BE2C (cell line): ENCODE data around the gene PIMREG.

Source experiments
- DNase-seq: peaks from one replicate; pipeline ENCODE4 v3.0.0-alpha.2; 2020
- H3K27me3 ChIP-seq: fragments of 250-450 bp; sonication (Bioruptor Pico); 2 replicates; pipeline ENCODE4 v1.5.1; 2020; ENCODE audit warnings: mild to moderate bottlenecking
- H3K36me3 ChIP-seq: fragments of 250-450 bp; sonication (Bioruptor Pico); 2 replicates; pipeline ENCODE4 v1.5.1; 2020; ENCODE audit warnings: mild to moderate bottlenecking
- H3K4me1 ChIP-seq: fragments of 250-450 bp; sonication (Bioruptor Pico); 2 replicates; pipeline ENCODE4 v1.5.1; 2020
- H3K4me3 ChIP-seq: 2 replicates; pipeline ENCODE4 v1.5.1; 2011; ENCODE audit warnings: low read depth, low read length
- H3K9me3 ChIP-seq: fragments of 250-450 bp; sonication (Bioruptor Pico); 2 replicates; pipeline ENCODE4 v1.5.1; 2020
- TF ChIP-seq, protein P1 (sequence below): IDR thresholded peaks from 2 replicates; pipeline ENCODE4 v1.5.1; 2012; ENCODE audit warnings: mild to moderate bottlenecking, low read depth, low read length

The PIMREG gene

DNA sequence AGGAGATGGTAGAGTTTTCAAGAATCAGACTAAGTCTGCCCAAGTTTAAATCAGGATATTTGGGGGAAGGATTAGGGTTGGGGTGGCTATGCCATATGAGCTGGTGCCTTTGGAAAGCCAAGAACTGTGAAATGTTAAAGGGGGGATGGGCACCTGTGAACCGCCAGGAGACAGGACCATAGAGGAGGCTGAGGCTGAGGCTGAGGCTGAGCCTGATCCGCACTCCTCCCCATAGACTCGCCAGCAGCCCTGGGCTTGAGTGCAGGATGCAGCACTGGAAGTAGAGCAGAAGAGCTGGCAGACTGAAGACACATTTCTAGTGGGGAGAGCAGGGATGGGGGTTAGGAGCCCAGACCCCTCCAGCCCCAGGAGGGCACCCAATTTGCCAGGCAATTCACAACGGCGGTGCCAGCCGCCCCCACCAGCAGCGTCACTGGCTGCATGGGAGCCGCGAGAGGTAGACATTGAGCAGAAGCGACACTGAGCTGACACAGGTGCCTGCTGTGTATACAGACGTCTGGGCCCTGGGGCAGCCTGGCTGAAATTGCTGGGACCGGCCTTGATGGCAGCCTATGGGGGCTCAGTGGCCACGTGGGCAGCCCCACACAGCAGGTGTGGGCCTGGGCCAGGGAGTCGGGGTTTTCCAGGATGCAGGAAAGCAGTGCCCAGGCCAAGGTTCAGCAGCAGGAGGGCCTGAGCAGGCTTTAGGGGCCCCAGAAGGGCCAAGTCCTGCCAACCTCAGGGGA, 9.2 kb downstream of the PIMREG start:
- H3K4me1 ChIP-seq, result no peaks in the 10 kb centered on the region
- no peak overlapping the region for H3K4me3 ChIP-seq
- H3K27me3 ChIP-seq, result peaks cover 6% of the 10 kb centered on the region; the same call in 1 of the 2 replicates
- H3K36me3 ChIP-seq, result no peaks in the 10 kb centered on the region; the same call in 1 of the 2 replicates
- TF ChIP-seq, protein P1, sequence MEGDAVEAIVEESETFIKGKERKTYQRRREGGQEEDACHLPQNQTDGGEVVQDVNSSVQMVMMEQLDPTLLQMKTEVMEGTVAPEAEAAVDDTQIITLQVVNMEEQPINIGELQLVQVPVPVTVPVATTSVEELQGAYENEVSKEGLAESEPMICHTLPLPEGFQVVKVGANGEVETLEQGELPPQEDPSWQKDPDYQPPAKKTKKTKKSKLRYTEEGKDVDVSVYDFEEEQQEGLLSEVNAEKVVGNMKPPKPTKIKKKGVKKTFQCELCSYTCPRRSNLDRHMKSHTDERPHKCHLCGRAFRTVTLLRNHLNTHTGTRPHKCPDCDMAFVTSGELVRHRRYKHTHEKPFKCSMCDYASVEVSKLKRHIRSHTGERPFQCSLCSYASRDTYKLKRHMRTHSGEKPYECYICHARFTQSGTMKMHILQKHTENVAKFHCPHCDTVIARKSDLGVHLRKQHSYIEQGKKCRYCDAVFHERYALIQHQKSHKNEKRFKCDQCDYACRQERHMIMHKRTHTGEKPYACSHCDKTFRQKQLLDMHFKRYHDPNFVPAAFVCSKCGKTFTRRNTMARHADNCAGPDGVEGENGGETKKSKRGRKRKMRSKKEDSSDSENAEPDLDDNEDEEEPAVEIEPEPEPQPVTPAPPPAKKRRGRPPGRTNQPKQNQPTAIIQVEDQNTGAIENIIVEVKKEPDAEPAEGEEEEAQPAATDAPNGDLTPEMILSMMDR, result no peak
- DNase-seq, result no peak
- no peaks in the 10 kb centered on the region for H3K9me3 ChIP-seq

DNA sequence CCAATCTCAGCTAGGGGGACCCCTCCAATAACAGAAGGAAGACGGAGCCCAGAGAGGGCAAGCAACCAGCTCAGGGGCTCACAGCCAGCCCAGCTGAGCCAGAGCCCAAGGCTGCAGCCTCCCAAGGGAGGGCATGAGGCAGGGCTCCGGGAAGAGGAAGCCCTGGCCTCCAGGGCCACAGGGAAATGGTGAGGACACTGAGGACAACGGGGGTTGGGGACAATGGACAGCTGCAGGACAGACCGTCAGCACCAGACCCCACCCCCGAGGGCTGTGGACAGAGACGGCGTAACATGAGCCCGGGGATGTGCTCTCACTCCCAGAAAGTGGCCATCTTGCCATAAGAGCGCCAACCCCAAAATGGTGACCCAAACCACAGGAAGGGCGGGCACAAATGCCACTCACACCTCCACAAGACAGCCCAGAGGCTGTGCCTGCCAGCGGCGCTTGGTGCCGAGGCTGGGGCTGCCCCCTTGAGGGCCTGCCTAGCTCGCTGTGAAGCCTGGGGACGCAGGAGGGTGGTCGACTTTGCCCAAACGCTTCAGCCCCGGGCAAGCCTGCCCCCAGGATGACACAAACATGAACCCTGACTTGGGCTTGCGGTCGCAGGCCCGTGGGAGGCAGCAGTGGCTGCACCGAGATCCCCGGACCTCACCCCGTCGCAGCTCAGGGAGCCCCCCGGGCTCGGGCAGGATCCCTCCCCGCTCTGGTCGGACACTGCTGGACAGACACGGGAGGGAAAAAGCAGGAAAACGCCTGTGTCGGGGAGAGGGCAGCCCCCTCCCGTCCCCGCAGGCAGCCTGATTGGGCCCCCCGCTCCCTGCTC, 10.5 kb downstream of the PIMREG start:
- DNase-seq, result no peak
- Histone ChIP-seq H3K36me3 (no peaks in the 10 kb centered on the region), H3K4me1 (no peaks in the 10 kb centered on the region), H3K9me3 (no peaks in the 10 kb centered on the region), H3K4me3 (no peak overlapping the region), H3K27me3 (peaks cover 6% of the 10 kb centered on the region; the same call in 1 of the 2 replicates)
- TF ChIP-seq, protein P1, result no peak

DNA sequence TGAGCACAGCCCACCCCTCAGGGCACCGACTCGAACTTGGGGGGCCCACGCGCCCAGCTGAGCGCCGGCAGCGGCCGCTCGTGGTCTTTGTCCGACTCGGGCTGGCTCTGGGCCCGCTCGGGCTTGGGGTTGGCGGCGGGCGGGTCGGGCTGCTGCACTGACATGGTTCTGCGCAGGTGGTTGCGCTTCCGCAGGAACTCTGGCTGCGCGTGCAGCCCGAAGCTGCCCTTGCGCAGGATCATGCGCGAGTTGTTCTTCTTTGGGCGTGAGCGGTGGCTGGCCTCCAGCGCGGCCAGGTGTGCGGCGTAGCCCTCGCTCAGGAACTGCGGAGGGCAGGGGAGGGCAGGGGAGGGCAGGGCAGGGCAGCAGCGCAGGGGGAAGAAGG, 11.1 kb downstream of the PIMREG start:
- DNase-seq, result no peak
- TF ChIP-seq, protein P1, result no peak
- Histone ChIP-seq H3K4me1 (no peaks in the 10 kb centered on the region), H3K4me3 (no peak overlapping the region), H3K27me3 (peaks cover 6% of the 10 kb centered on the region; the same call in 1 of the 2 replicates), H3K9me3 (no peaks in the 10 kb centered on the region), H3K36me3 (no peaks in the 10 kb centered on the region)

DNA sequence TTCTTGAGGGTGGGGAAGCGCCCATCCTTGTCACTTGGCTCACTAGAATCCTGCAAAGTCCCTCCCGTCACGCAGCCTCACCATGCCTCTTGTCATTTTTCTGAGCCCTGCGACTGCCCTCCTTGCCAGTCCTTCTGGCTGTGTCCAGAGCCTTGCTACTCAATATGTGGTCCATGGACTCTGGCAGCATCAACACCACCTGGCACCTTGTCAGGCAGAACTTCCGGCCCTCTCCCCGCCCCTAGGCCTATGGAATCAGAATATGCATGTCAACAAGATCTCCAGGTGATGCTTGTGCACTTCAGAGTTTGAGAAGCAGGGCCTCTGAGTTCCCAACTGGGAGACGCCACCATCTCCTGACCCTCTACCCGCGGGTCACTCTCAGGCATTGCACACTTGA, 12.1 kb downstream of the PIMREG start:
- Histone ChIP-seq H3K9me3 (no peaks in the 10 kb centered on the region), H3K4me3 (no peak overlapping the region), H3K4me1 (no peaks in the 10 kb centered on the region), H3K36me3 (no peaks in the 10 kb centered on the region), H3K27me3 (peaks cover 6% of the 10 kb centered on the region; the same call in 1 of the 2 replicates)
- no peak for DNase-seq
- TF ChIP-seq, protein P1, result no peak

DNA sequence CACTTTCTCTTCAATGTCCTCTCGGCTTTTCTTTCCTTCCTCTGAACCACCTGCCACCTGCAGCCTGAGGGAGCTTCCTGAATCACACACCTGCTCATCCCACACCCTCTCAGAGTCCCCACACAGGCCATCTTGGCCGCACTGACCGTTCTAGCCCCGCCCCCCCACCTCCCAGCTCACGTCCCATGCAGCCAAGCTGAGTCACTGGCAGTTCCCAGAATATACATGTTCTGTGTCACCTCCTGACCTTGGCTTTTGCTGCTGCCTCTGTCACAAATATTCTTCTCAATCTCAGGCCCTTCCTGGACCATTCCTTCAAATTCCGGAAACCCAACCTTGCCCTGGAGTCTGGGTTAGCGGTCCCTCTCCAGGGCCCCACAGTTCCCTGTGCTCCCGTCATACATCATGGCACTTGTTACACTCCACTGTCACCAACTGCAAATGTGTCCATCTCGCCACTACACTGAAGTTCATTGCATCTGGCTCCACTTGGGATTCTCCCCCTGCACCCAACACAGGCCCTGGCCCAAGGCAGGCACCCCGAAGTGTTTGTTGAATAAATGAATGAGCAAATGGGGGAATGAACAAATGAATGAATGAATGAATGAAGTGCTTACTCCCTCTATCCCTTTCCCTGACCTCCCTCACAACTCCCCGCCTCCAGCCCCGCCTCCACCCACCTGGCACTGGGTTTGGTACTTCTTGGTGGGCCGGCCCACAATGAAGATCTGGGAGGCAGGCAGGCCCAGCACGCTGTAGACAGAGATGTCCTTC, 12.8 kb downstream of the PIMREG start:
- Histone ChIP-seq H3K36me3 (no peaks in the 10 kb centered on the region), H3K27me3 (peaks cover 6% of the 10 kb centered on the region; the same call in 1 of the 2 replicates), H3K9me3 (no peaks in the 10 kb centered on the region), H3K4me1 (no peaks in the 10 kb centered on the region), H3K4me3 (no peak overlapping the region)
- DNase-seq, result no peak
- TF ChIP-seq, protein P1, result no peak
